ENCODE measurements around the gene ENAH.
A peak's percentile ranks its signal among the peaks of the same experiment; 100 is the strongest.

Gene ENAH

GRCh38 chr1:225441314-225442122 is 211.4 kb downstream of the ENAH start:
- Histone ChIP-seq H3K9ac (ENCODE audit: low read length in 2 of 2) (no peak overlapping the region), H3K27me3 (ENCODE audit: control insufficient read depth in 1 of 2, insufficient read depth in 2 of 2, low read length in 2 of 2) (no peaks in the 10 kb centered on the region), H3K9me3 (ENCODE audit: control insufficient read depth in 2 of 2, low read length in 2 of 2) (no peaks in the 10 kb centered on the region), H3K27ac (ENCODE audit: low read length) (peak overlapping the region; percentile 73), H3K36me3 (ENCODE audit: control insufficient read depth in 2 of 2, insufficient read depth in 2 of 2, low read length in 2 of 2) (no peaks in the 10 kb centered on the region), H3K4me3 (ENCODE audit: low read length in 2 of 2) (no peak overlapping the region), H3K4me1 (ENCODE audit: control insufficient read depth, insufficient read depth, low read length) (peaks cover 55% of the 10 kb centered on the region)

DNA sequence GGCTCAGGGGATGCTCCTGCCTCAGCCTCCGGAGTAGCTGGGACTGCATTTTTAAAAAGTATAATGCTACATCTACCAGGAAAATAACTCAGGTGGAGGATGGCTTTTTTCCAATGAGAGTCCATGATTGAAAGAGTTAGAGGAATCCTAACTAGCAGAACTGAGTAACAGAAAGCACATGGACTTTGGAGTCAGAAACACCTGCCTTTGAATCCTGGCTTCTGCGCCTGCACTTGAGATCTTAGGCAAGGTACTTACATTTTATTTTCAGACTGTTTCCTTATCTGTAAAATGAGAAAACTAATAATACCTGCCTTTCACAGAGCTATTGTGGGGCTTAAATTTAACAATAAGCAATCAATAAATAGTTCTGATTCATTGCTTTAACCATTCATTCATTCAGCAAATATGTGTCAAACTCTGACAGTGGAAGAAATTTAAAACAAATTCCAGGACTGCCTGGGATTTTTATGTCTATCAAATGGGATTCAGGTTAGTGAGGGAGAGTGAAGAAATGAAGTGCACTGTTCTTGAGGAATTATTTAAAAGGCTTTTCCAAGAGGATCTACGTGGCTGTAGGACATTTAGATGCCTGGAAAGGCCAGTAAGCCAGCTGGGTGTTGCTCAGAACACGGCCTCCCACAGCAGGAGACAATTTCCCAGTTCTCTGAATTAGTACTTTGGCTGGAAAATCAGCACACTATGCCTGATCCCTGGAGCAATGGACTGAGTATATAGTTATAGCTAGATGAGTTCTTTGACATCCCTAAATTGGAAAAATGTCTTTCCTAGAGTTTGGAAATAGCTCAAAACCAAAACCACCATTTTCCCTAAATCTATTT is 212.3 kb downstream of the ENAH start:
- peak overlapping the region; percentile 73 for H3K27ac ChIP-seq (ENCODE audit: low read length)
- H3K4me3 ChIP-seq (ENCODE audit: low read length in 2 of 2) = no peak overlapping the region
- H3K27me3 ChIP-seq (ENCODE audit: control insufficient read depth in 1 of 2, insufficient read depth in 2 of 2, low read length in 2 of 2) = no peaks in the 10 kb centered on the region
- no peaks in the 10 kb centered on the region for H3K9me3 ChIP-seq (ENCODE audit: control insufficient read depth in 2 of 2, low read length in 2 of 2)
- H3K9ac ChIP-seq (ENCODE audit: low read length in 2 of 2) = no peak overlapping the region
- peaks cover 47% of the 10 kb centered on the region for H3K4me1 ChIP-seq (ENCODE audit: control insufficient read depth, insufficient read depth, low read length)
- H3K36me3 ChIP-seq (ENCODE audit: control insufficient read depth in 2 of 2, insufficient read depth in 2 of 2, low read length in 2 of 2) = no peaks in the 10 kb centered on the region

DNA sequence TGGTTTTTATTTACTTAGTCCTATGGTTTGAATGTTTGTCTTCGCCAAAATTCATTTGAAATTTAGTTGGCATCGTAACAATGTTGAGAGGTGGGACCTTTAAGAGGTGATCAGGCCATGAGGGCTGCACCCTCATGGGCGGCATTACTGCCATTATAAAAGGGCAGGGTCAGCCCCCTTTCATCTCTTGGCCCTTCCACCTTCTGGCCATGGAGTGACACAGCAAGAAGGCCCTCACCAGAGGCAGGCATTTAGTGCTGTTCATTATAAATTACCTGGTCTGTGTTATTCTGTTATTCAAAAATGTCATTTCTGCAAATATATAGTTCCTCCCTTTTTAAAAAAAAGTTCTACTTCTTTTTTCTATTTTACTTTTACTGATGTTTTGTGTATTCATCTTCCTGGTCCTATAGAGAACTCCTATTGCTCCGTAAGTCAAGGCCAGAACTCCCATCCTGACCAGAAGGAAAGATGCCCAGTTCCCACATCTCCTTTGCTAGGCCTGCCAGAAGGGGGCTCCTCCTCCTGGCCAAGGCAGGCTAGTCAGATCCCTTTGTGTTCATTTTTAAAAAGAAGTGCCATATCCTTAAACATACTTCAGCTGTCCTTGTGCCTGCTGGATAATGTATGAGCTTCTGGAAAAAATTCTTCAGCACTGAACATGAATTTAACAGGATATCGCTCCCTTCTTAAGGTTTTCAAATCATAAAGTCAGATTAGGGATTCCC is 215.0 kb downstream of the ENAH start:
- H3K9me3 ChIP-seq (ENCODE audit: control insufficient read depth in 2 of 2, low read length in 2 of 2) = no peaks in the 10 kb centered on the region
- H3K9ac ChIP-seq (ENCODE audit: low read length in 2 of 2) = peak overlapping the region in 1 of 2 donors; percentile 44
- H3K27ac ChIP-seq (ENCODE audit: low read length) = peak overlapping the region; percentile 37
- H3K4me1 ChIP-seq (ENCODE audit: control insufficient read depth, insufficient read depth, low read length) = peaks cover 24% of the 10 kb centered on the region
- H3K4me3 ChIP-seq (ENCODE audit: low read length in 2 of 2) = no peak overlapping the region
- no peaks in the 10 kb centered on the region for H3K36me3 ChIP-seq (ENCODE audit: control insufficient read depth in 2 of 2, insufficient read depth in 2 of 2, low read length in 2 of 2)
- no peaks in the 10 kb centered on the region for H3K27me3 ChIP-seq (ENCODE audit: control insufficient read depth in 1 of 2, insufficient read depth in 2 of 2, low read length in 2 of 2)

Measured in stomach smooth muscle (tissue), 2 donors.